NCI-H510A (cell line): ENCODE results near the gene LCLAT1.
"Not testable (repeated sequence)": the region's sequence is repeated elsewhere in the genome, so short reads cannot be mapped to it uniquely, and the experiment has no call there.

Experiments used
- DNase-seq: peaks from one replicate; lab custom pipeline; 2025; lab: John Stamatoyannopoulos, UW

Gene LCLAT1

GRCh38 chr2:30591186-30591585, 144.1 kb downstream of the LCLAT1 start:
- no peak for DNase-seq

GRCh38 chr2:30601375-30601774, 154.3 kb downstream of the LCLAT1 start:
- no peak for DNase-seq

- no peak for DNase-seq
Observed at GRCh38 chr2:30605197-30605596, 158.2 kb downstream of the LCLAT1 start.

- no peak for DNase-seq
Observed at GRCh38 chr2:30608643-30609042, 161.6 kb downstream of the LCLAT1 start.

- peak; percentile 53 for DNase-seq
Observed at GRCh38 chr2:30611583-30611982, 164.5 kb downstream of the LCLAT1 start.

DNA sequence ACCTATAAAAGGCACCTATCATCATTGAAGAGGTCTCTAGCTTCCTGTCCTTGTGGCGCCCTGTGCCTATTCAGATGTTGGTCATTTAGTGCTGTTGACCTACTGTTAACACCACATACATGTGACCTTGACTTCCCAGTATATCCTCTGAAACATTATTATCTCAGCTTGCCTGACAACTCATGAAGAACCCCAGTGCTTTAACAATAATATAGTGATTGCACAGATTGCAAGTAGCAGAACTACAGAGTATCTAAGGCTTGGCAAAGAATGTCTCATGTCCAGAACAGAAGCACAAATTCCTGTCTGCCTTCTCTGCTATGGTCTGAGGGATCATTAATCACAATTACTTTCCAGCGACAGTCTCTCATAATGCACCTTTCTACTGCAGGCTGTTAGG, 165.3 kb downstream of the LCLAT1 start:
- no peak for DNase-seq

DNA sequence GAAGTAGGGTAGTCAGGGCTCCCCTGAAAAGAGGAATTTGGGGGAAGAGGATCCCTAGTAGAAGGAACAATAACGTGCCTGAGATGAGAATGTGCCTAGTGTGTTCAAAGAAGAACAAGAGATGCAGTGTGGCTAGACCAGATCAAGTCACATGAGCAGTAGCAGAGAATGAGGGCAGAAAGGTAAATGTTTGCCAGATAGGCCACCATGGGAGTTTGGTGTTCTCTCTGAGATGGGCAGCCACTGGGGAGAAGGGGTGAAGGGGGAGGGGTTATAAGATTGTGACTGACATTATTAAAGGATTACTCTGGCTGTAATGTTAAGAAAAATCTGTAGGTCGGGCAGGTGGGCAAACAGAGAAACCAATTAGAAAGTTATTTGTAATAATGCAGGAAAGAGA, 166.0 kb downstream of the LCLAT1 start:
- DNase-seq = no peak

- DNase-seq = not testable (repeated sequence)
Observed at GRCh38 chr2:30614227-30614626, 167.2 kb downstream of the LCLAT1 start.

DNA sequence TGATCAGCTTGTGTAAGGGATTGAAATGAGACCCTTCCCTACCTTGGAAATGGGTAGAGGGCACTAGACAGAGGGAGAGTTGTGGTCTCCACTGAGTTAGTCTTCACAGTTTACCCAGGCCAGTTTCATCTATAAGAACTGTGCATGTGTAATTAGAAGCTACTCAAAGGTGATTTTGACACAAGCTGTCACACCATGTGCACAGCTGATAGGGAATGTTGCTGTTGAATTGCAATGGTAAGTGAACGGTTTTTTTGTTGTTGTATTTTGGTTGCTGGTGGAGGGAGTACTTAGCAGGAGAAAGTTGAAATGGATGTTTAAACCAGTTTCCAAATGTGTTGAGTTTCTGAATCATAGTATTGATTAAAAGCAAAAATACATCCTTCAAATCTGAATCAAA, 168.9 kb downstream of the LCLAT1 start:
- DNase-seq = no peak

DNA sequence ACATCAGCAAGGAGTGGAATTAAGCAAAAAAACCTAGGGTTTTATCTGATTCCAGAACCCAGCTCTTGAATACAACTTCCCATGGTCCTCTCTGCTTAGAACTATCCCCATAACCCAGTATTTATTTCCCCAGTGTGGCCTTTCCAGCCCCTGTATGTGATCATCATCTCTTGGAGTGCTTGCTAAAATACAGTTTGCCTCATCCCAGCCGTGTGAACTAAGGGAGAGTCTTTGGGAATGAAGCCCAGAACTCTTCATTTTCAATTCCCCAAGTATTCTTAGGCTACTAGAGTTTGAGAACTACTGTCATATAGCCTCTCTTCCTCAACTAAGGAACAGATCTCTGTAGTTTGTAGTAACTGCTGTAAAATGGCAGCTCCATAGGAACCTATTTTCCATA, 173.1 kb downstream of the LCLAT1 start:
- DNase-seq = no peak

DNA sequence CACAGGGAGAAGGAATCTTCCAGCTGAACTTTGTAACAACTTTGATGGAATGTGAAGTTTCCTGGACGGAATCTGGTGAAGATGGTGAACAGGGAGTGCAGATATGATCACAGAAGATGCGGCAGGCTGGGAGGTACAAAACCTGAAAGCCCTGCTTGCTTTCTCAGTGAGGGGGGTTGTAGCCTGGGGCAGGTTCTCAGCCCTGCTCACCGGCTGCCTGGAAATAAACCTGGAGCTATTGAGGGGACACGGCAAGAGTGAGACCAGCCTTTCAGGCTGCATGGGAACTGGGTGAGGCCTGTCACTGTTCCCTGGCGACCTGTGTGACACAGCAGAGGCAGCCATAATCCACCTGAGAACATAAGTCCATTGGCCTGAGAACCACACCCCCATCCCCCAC, 174.8 kb downstream of the LCLAT1 start:
- no peak for DNase-seq

DNA sequence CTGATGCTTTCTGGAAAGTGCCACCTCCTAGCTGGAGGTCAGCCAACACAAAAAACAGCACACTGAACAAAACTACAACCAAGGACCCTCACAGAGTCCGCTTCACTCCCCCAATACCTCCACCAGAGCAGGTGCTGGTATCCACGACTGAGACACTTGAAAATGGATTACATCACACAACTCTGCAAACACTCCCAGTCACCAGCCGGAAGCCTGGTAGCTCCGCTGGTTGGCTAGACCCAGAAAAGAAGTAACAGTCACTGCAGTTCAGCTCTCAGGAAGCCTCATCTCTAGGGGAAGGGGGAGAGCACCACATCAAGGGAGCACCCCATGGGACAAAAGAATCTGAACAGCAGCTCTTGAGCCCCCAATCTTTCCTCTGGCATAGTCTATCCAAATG, 175.4 kb downstream of the LCLAT1 start:
- DNase-seq = peak; percentile 62

- DNase-seq = no peak
Observed at GRCh38 chr2:30625276-30625675, 178.2 kb downstream of the LCLAT1 start.

- no peak for DNase-seq
Observed at GRCh38 chr2:30625701-30626100, 178.7 kb downstream of the LCLAT1 start.

GRCh38 chr2:30626397-30626796, 179.4 kb downstream of the LCLAT1 start:
- no peak for DNase-seq

DNA sequence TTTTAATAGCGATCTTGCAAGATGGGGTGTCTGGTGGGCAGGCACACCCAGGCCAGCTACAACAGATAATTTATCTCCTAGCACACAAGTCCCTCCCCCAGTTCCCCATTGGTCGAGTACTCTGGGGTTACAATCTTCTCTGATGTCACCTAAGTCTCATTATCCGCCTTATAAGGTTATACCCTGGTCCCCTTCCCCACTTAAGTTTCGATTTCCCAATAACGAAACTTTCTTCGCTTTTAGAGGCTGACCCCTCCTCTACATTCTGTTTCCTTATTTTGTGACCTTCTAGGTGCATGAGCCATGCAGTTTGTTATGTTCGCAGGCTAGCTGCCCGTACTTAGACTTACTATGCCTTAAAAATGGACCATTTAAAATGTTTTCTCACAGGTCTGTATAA, 180.1 kb downstream of the LCLAT1 start:
- DNase-seq = no peak

GRCh38 chr2:30628341-30628740, 181.3 kb downstream of the LCLAT1 start:
- DNase-seq = no peak

- DNase-seq = no peak
Observed at GRCh38 chr2:30629866-30630265, 182.8 kb downstream of the LCLAT1 start.

DNA sequence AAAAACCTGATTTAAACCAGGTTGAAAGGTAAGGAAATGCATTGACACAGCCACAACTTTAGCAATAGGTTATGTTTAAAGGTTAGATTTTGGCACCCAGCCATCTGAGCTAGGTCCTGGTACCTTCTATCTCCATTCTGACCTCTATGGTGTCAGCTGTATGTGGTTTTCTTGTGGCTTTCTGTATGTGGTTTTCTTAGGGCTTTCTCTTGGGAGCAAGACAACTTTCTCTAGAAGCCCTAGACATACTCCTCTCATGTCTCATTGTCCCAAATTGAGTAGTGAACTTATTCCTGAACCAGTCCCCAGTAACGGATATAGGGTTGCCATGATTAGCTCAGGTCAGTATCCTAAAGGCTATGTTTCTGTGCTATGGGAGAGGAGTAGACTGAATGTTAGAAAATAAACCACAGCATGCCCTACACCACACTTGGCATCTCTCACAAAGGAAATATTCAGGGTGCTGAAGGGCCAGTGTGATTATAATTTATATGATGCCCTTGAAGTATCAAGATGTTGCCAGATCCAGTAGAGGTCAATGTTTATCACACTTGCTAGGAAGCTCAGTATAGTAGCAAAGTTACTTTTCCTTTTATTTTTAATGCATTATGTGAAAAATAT, 184.1 kb downstream of the LCLAT1 start:
- no peak for DNase-seq

DNA sequence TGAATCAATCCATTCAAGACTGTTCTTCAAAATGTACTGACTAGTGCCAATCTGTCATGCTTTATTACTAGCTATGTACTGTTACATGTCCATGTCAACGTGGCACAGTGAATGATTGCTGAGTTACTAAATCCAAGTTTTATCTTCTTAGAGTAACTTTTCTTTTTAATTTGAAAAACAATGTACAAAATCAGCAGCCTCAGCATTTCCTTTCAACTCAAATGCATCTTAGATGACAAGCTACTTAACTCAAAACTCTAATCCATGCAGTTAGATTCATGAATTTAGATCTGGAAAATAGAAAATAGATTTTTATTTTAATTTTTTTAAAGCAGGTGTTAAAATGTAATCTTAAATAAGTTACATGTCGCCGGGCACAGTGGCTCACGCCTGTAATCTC, 186.0 kb downstream of the LCLAT1 start:
- DNase-seq = no peak

GRCh38 chr2:30636311-30636710, 189.3 kb downstream of the LCLAT1 start:
- DNase-seq = no peak

DNA sequence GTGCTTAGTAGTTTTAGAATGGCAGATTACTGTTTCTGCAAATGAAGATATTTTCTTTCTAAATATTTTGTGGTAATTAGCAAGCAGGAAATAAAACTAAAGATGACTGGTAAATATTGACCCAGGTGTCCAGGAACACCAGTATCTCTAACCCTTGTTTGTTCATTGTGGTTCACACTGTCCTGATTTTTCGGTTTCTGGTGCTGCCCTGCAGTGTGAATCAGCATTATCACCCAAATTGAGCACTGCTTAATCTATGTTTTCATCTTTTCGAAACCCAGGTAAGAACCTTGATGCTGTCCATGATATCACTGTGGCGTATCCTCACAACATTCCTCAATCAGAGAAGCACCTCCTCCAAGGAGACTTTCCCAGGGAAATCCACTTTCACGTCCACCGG, 192.8 kb downstream of the LCLAT1 start:
- DNase-seq = no peak

- DNase-seq = no peak
Observed at GRCh38 chr2:30641765-30642345, 194.8 kb downstream of the LCLAT1 start.

- DNase-seq = not testable (repeated sequence)
Observed at GRCh38 chr2:30643013-30643412, 196.0 kb downstream of the LCLAT1 start.
